ENCODE data around the gene RAB11A. TPM values are rescaled to one million over a fixed set of nuclear protein-coding genes. Genes with fewer than 3 reads are reported as not detected.

The RAB11A gene
- polyA plus RNA-seq, 1 of the 3 experiments (the other 2 are of a cell fraction) = 352 TPM

DNA sequence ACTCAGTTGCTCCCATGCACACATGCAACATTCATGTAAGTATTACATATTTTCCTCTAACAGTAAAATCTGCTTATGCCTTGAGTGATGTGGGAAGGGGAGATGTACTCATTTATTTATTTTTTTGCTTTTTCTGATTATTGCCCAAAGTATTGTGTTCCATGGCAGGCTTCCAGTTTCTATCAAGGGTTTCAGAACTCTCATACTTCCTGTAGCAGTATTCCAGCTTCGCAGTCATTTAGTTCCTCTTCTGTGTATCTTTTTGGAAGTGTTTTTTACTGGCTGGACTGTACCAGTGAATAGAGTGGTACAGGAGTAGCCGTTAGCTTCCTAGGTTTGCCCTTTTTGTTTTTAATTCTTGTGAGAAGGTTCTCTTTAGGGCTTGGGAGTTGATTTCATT is 26.9 kb downstream of the RAB11A start:
- WGBS (ENCODE audit: low lambda C conversion rate) = 100% methylated on average over 2 of the region's 2 CpGs
- no peak overlapping the region for H3K4me3 ChIP-seq (ENCODE audit: low read depth in 2 of 2, low read length in 1 of 2)
- POLR2A ChIA-PET = no interaction called here
- no peak overlapping the region for H3K27ac ChIP-seq (ENCODE audit: low read depth in 2 of 2, low read length in 1 of 2)
- H3K79me2 ChIP-seq (ENCODE audit: insufficient read depth) = peaks cover 10% of the 10 kb centered on the region; the same call in 1 of the 2 replicates
- no peaks in the 10 kb centered on the region for H3K27me3 ChIP-seq (ENCODE audit: insufficient read depth)
- no peaks in the 10 kb centered on the region for H3K4me1 ChIP-seq (ENCODE audit: control insufficient read depth in 1 of 2, insufficient read depth in 2 of 2, low read depth in 1 of 2, low read length in 1 of 2)
- no peaks in the 10 kb centered on the region; the same call in none of the 2 replicates for H4K20me1 ChIP-seq (ENCODE audit: insufficient read depth)
- peaks cover 54 to 88% of the 10 kb centered on the region in 2 experiments for H3K36me3 ChIP-seq (replicated peaks in 1 of 2; ENCODE audit: control insufficient read depth in 1 of 2, insufficient read depth in 2 of 2, low read length in 1 of 2)
- no peak overlapping the region for H2AFZ ChIP-seq (ENCODE audit: low read depth)
- H3K9ac ChIP-seq = no peak overlapping the region
- H3F3A ChIP-seq (replicated peaks; ENCODE audit: insufficient read depth) = peaks cover 5% of the 10 kb centered on the region
- CTCF ChIA-PET = interaction anchor here (1.0 to 1.2 kb wide), 3 partner anchors 14 to 285 kb away, joined by 3 to 5 read pairs (median 3); partner anchors contain the start of gene INTS14
- DNase-seq = no peak
- TF ChIP-seq, protein P1, sequence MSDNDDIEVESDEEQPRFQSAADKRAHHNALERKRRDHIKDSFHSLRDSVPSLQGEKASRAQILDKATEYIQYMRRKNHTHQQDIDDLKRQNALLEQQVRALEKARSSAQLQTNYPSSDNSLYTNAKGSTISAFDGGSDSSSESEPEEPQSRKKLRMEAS (IDR thresholded peaks at IDR 0.05; ENCODE audit: low read depth) = no peak
- TF ChIP-seq FOXM1 (IDR thresholded peaks at IDR 0.05; ENCODE audit: low read depth) (no peak), POLR2AphosphoS5 (IDR thresholded peaks at IDR 0.05; ENCODE audit: low read depth, low read length) (no peak), ZBTB33 (IDR thresholded peaks at IDR 0.05; ENCODE audit: borderline replicate concordance, low read depth) (no peak), IRF3 (IDR thresholded peaks at IDR 0.05; ENCODE audit: low read depth, low read length) (no peak), USF1 (IDR thresholded peaks at IDR 0.05; ENCODE audit: borderline replicate concordance, low read depth) (no peak), TEAD4 (IDR thresholded peaks at IDR 0.05; ENCODE audit: borderline replicate concordance, insufficient read depth) (no peak), GABPA (IDR thresholded peaks at IDR 0.05; ENCODE audit: low read depth) (no peak), TAF1 (IDR thresholded peaks at IDR 0.05; ENCODE audit: borderline replicate concordance, low read depth, low read length) (no peak), FOSL2 (IDR thresholded peaks at IDR 0.05; ENCODE audit: borderline replicate concordance, low read depth) (no peak), NRF1 (IDR thresholded peaks at IDR 0.05; ENCODE audit: low read depth, low read length) (no peak), MEF2A (IDR thresholded peaks at IDR 0.05; ENCODE audit: borderline replicate concordance, low read depth) (no peak), MXI1 (IDR thresholded peaks at IDR 0.05; ENCODE audit: low read depth, low read length) (no peak), RXRA (IDR thresholded peaks at IDR 0.05; ENCODE audit: borderline replicate concordance, low read depth) (no peak), YY1 (IDR thresholded peaks at IDR 0.05; ENCODE audit: low read depth) (no peak), RFX5 (IDR thresholded peaks at IDR 0.05; ENCODE audit: low read length) (no peak), CHD2 (IDR thresholded peaks at IDR 0.05; ENCODE audit: low read length, partially characterized antibody) (no peak), JUND (IDR thresholded peaks at IDR 0.05) (no peak), REST (IDR thresholded peaks at IDR 0.05; ENCODE audit: low read depth, low read length) (no peak)
- TF ChIP-seq, protein P2, sequence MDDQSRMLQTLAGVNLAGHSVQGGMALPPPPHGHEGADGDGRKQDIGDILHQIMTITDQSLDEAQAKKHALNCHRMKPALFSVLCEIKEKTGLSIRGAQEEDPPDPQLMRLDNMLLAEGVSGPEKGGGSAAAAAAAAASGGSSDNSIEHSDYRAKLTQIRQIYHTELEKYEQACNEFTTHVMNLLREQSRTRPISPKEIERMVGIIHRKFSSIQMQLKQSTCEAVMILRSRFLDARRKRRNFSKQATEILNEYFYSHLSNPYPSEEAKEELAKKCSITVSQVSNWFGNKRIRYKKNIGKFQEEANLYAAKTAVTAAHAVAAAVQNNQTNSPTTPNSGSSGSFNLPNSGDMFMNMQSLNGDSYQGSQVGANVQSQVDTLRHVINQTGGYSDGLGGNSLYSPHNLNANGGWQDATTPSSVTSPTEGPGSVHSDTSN (IDR thresholded peaks at IDR 0.05) = no peak
- H3K4me2 ChIP-seq = no peak overlapping the region
- no peaks in the 10 kb centered on the region for H3K9me3 ChIP-seq
- no peaks in the 10 kb centered on the region for H3K9me2 ChIP-seq
